Stimulated activated CD4-positive, alpha-beta T cell treated with anti-CD3 and anti-CD28 coated beads, TNF-alpha, amount 100 ng/mL, for 1 hour (primary cell): ENCODE measurements around the gene PPM1F.
"Not testable (repeated sequence)": the region's sequence is repeated elsewhere in the genome, so short reads cannot be mapped to it uniquely, and the experiment has no call there.

Experiments used
- DNase-seq, 3 donors: peaks; one replicate each; pipeline ENCODE4 v3.0.0-alpha.2; 2020; ENCODE audit warnings: low read depth in 3 of 3, low spot score in 1 of 3

PPM1F gene

DNA sequence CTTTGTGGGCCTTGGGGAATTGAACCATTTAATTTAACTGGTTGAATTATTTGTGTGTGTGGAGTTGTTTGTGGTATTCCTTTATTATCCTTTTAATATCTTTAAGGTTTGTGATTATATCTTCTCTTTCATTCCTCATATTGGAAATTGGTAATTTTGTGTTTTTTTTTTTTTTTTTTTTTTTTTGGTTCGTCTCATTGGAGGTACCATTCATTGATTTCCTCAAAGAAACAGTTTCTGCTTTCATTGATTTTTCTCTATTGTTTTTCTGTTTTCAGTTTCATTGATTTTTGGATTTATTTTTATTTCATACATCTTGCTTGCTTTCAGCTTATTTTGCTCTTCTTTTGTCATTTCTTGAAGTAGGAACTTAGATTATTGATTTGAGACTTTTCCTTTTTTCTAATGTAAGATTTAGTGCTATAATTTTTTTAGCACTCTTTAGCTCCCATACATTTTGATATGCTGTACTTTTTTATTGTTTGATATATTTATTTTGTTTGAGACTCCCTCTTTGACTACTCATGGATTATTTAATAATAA lies 54.2 kb downstream of the PPM1F start:
- DNase-seq = no peak

GRCh38 chr22:21896951-21897513 lies 55.6 kb downstream of the PPM1F start:
- DNase-seq = no peak

GRCh38 chr22:21896275-21896674 lies 56.4 kb downstream of the PPM1F start:
- DNase-seq = not testable (repeated sequence)

- DNase-seq = no peak
Observed at GRCh38 chr22:21894799-21895198, 57.8 kb downstream of the PPM1F start.

DNA sequence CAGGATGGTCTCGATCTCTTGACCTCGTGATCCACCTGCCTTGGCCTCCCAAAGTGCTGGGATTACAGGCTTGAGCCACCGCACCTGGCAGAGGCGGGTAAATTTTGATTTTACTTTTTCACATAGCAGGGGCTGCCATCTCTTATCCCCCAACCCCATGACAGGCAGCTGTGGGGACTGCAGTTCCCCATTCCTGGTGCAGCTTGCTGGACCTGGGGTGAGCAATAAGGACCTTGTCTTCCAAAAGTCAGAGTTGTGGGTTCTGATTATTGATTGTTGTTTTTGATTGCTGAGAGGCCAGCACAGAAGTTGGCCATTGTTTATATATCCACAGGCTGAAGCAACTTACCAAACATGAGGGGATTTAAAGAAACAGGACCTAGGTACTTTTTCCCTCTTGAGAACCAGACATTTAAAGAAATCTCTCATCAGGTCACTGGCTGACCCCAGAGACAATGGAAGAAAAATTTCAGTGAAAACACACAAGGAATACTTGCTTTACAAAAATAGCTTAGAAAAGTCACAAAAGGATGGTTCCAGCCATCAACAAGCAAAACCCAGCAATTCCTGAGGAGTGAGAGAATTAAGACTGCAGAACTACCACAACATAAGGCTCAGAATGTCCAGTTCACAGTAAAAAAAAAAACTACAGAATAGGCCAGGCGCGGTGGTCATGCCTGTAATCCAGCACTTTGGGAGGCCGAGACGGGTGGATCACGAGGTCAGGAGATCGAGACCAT lies 63.2 kb downstream of the PPM1F start:
- DNase-seq = no peak

DNA sequence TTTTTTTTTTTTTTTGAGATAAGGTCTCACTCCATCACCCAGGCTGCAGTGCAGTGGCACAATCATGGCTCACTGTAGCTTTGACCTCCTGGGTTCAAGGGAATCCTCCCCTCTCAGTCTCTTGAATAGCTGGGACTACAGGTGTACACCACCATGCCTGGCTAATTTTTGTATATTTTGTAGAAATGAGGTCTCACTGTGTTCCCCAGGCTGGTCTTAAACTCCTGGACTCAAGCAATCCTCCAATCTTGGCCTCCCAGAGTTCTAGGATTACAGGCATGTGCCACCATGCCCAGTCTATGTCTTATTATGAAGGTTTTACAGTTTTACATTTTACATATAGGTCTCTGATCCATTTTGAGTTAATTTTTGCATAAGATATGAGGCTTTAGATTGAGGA lies 64.8 kb downstream of the PPM1F start:
- DNase-seq = no peak

- not testable (repeated sequence) for DNase-seq
Observed at GRCh38 chr22:21883930-21884329, 68.7 kb downstream of the PPM1F start.

DNA sequence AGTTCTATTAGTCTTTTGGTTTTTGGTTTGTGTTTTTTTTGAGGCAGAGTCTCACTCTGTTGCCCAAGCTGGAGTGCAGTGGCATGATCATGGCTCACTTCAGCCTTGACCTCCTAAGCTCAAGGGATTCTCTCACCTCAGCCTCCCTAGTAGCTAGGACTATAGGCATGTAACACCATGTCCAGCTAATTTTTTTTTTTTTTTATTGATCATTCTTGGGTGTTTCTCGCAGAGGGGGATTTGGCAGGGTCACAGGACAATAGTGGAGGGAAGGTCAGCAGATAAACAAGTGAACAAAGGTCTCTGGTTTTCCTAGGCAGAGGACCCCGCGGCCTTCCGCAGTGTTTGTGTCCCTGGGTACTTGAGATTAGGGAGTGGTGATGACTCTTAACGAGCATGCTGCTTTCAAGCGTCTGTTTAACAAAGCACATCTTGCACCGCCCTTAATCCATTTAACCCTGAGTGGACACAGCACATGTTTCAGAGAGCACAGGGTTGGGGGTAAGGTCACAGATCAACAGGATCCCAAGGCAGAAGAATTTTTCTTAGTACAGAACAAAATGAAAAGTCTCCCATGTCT lies 69.8 kb downstream of the PPM1F start:
- not testable (repeated sequence) for DNase-seq

DNA sequence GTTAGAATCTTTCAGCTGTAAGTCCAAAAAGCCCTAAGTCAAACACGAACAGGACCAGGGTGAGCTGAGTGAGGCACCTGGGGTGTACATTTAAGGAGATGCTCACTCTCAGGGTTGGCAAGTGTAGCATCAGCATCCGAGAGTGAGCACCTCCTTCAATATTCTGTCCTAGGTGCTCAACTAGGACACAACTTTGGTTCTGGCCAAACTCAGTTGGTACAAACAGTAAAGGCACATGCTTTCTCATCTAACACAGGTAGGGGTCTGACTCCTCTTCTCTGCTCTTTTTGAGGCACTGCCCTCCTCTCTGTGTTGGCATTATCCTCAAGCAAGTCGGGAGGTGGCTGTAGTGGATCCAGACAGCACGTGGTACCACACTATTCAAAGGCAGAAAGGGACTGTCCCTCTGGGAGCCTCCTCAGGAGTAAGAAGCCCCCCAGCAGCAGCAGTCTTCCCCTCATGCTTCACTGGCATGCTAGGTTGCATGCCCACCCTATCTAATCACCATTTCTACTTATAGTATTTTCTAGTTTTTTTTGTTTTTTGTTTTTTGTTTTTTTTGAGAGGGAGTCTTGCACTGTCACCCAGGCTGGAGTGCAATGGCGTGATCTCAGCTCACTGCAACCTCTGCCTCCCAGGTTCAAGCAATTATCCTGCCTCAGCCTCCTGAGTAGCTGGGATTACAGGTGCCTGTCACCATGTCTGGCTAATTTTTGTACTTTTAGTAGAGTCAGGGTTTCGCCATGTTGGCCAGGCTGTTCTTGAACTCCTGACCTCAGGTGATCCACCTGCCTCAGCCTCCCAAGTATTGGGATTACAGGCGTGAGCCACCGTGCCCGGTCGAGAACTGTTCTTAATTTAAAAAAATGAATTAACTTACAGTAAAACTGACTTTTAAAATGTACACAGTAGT lies 70.6 kb downstream of the PPM1F start:
- no peak for DNase-seq

DNA sequence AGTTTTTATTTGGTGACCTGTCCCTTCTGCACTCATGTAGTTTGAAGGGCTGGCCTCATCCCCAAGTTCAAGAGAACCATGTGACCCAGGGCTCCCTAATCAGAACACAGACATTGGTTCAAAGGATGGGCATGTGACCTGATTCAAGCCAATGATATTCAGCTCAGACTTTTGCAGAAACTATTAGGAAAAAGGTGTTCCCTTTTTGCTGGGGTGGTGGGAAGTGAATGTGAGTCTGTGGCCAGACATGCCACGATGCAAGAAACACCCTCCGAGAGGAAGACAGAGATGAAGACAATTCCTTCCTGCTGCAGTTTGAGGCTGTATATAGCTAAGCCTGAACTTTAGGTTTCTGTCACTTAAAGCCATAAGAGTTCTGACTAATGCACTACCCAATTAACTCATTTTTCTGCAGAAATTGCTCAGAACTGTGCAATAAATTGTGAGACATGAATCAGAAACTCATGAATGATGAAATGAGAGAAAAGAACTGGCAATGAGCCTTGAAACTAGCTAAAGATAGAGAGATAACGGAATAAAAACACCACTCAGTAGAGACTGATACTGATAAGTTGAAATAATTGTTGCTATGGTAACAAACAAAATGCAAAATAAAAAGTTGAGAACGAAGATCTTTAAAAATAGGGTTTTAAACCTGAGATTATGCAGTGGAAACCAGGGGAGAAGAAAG lies 76.0 kb downstream of the PPM1F start:
- no peak for DNase-seq

- not testable (repeated sequence) for DNase-seq
Observed at GRCh38 chr22:21874953-21875352, 77.7 kb downstream of the PPM1F start.

- no peak for DNase-seq
Observed at GRCh38 chr22:21873619-21874018, 79.0 kb downstream of the PPM1F start.

- not testable (repeated sequence) for DNase-seq
Observed at GRCh38 chr22:21872741-21873140, 79.9 kb downstream of the PPM1F start.
